GM13976 (cell line): ENCODE results near the gene COX17.

Experiments used
- DNase-seq: peaks from one replicate; pipeline ENCODE4 v3.0.0; 2012; ENCODE audit warnings: low spot score
- in situ Hi-C: fragments of 300-500 bp; cut with MboI; formaldehyde crosslinking; loops from one replicate; pipeline ENCODE4 v1.12.0; 2022; ENCODE audit warnings: low sequenced_read_pairs, mixed read lengths, inconsistent platforms; ENCODE audit not compliant: unreplicated experiment
- TF ChIP-seq, protein P1 (sequence below): IDR thresholded peaks from 2 replicates; pipeline ENCODE4 v1.5.1; 2012; ENCODE audit warnings: borderline replicate concordance, mild to moderate bottlenecking; ENCODE audit not compliant: insufficient read depth; ENCODE audit errors: extremely low read depth, missing control alignments, control extremely low read depth

Gene COX17

DNA sequence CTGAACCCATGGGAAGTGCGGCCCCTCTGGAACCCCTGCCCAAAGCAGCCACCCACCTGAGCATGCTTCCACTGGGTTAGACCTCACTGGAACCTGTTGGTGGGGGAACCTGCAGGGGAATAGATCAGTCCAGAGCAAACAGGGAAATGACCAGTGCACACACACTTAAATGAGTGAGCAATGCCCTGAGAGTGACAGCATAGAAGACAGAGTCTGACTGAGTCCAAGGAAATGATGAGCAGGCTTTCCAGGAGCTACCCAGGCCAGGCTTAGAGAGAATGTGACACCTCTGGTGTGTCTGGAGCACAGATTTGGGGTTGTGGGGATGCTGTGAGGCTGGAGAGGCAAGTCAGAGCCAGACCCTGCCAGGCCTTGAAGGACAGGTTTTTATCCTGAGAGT is 51.0 kb downstream of the COX17 start:
- in situ Hi-C loops, result no loop called here
- TF ChIP-seq, protein P1, sequence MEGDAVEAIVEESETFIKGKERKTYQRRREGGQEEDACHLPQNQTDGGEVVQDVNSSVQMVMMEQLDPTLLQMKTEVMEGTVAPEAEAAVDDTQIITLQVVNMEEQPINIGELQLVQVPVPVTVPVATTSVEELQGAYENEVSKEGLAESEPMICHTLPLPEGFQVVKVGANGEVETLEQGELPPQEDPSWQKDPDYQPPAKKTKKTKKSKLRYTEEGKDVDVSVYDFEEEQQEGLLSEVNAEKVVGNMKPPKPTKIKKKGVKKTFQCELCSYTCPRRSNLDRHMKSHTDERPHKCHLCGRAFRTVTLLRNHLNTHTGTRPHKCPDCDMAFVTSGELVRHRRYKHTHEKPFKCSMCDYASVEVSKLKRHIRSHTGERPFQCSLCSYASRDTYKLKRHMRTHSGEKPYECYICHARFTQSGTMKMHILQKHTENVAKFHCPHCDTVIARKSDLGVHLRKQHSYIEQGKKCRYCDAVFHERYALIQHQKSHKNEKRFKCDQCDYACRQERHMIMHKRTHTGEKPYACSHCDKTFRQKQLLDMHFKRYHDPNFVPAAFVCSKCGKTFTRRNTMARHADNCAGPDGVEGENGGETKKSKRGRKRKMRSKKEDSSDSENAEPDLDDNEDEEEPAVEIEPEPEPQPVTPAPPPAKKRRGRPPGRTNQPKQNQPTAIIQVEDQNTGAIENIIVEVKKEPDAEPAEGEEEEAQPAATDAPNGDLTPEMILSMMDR, result no peak
- no peak for DNase-seq

- DNase-seq, result no peak
- in situ Hi-C loops, result no loop called here
Observed at GRCh38 chr3:119625451-119626153, 51.6 kb downstream of the COX17 start.

GRCh38 chr3:119624002-119624720 is 53.0 kb downstream of the COX17 start:
- no peak for DNase-seq
- in situ Hi-C loops, result no loop called here
- TF ChIP-seq, protein P1, result no peak

More at GRCh38 chr3:119625451-119626153, 51.6 kb downstream of the COX17 start:
- TF ChIP-seq, protein P1, result no peak

GRCh38 chr3:119620899-119621298 is 56.3 kb downstream of the COX17 start:
- TF ChIP-seq, protein P1, result no peak
- in situ Hi-C loops, result no loop called here
- DNase-seq, result no peak
